Stromal cell of bone marrow (primary cell): ENCODE measurements around the gene AKIRIN2.
"Not testable (repeated sequence)": the region's sequence is repeated elsewhere in the genome, so short reads cannot be mapped to it uniquely, and the experiment has no call there.

Experiments
- DNase-seq: peaks from one replicate; pipeline ENCODE4 v3.0.0-alpha.2; 2012; ENCODE audit warnings: low read depth

Gene AKIRIN2

GRCh38 chr6:87687893-87688292 is 14.1 kb downstream of the AKIRIN2 start:
- DNase-seq = not testable (repeated sequence)

- DNase-seq = no peak
Observed at GRCh38 chr6:87687296-87687695, 14.7 kb downstream of the AKIRIN2 start.

GRCh38 chr6:87686636-87687205 is 15.3 kb downstream of the AKIRIN2 start:
- not testable (repeated sequence) for DNase-seq

GRCh38 chr6:87684895-87685654 is 17.0 kb downstream of the AKIRIN2 start:
- no peak for DNase-seq

GRCh38 chr6:87683890-87684289 is 18.1 kb downstream of the AKIRIN2 start:
- DNase-seq = no peak

GRCh38 chr6:87682310-87682709 is 19.7 kb downstream of the AKIRIN2 start:
- DNase-seq = no peak

GRCh38 chr6:87675004-87675681 is 26.9 kb downstream of the AKIRIN2 start:
- no peak for DNase-seq

GRCh38 chr6:87674290-87674689 is 27.7 kb downstream of the AKIRIN2 start:
- DNase-seq = no peak

- no peak for DNase-seq
Observed at GRCh38 chr6:87673237-87673636, 28.8 kb downstream of the AKIRIN2 start.

- no peak for DNase-seq
Observed at GRCh38 chr6:87672641-87673040, 29.4 kb downstream of the AKIRIN2 start.

GRCh38 chr6:87671555-87672029 is 30.4 kb downstream of the AKIRIN2 start:
- DNase-seq = no peak

GRCh38 chr6:87670707-87671106 is 31.3 kb downstream of the AKIRIN2 start:
- DNase-seq = no peak

- DNase-seq = no peak
Observed at GRCh38 chr6:87669051-87669450, 33.0 kb downstream of the AKIRIN2 start.

GRCh38 chr6:87668013-87668412 is 34.0 kb downstream of the AKIRIN2 start:
- no peak for DNase-seq

GRCh38 chr6:87667032-87667431 is 35.0 kb downstream of the AKIRIN2 start:
- no peak for DNase-seq

GRCh38 chr6:87664921-87665485 is 37.0 kb downstream of the AKIRIN2 start:
- no peak for DNase-seq

- no peak for DNase-seq
Observed at GRCh38 chr6:87663434-87663833, 38.6 kb downstream of the AKIRIN2 start.

GRCh38 chr6:87661503-87661902 is 40.5 kb downstream of the AKIRIN2 start:
- no peak for DNase-seq

GRCh38 chr6:87661016-87661415 is 41.0 kb downstream of the AKIRIN2 start:
- DNase-seq = no peak

- peak; percentile 76 for DNase-seq
Observed at GRCh38 chr6:87660226-87660911, 41.7 kb downstream of the AKIRIN2 start.

- no peak for DNase-seq
Observed at GRCh38 chr6:87658516-87658915, 43.5 kb downstream of the AKIRIN2 start.

- DNase-seq = no peak
Observed at GRCh38 chr6:87656857-87657256, 45.2 kb downstream of the AKIRIN2 start.
